GM21529 (cell line): ENCODE results near the gene HLA-E.
A peak's percentile ranks its signal among the peaks of the same experiment; 100 is the strongest.
"Not testable (repeated sequence)": the region's sequence is repeated elsewhere in the genome, so short reads cannot be mapped to it uniquely, and the experiment has no call there.

ENCODE experiments used
- ATAC-seq: cut with Tn5 transposase; IDR thresholded peaks from one replicate; pipeline ENCODE4 v1.9.1; 2021; ENCODE audit not compliant: unreplicated experiment

HLA-E gene

GRCh38 chr6:30480536-30481156, 8.7 kb upstream of the HLA-E start:
- ATAC-seq: no peak

- no peak for ATAC-seq
Observed at GRCh38 chr6:30481211-30481964, 7.9 kb upstream of the HLA-E start.

- ATAC-seq: not testable (repeated sequence)
Observed at GRCh38 chr6:30481965-30482644, 7.2 kb upstream of the HLA-E start.

- ATAC-seq: no peak
Observed at GRCh38 chr6:30483677-30484279, 5.5 kb upstream of the HLA-E start.

GRCh38 chr6:30485236-30485635, 4.1 kb upstream of the HLA-E start:
- ATAC-seq: no peak

GRCh38 chr6:30487926-30488325, 1.4 kb upstream of the HLA-E start:
- no peak for ATAC-seq

GRCh38 chr6:30488697-30489080, 620 bp upstream of the HLA-E start:
- ATAC-seq: not testable (repeated sequence)

GRCh38 chr6:30490026-30490876, 942 bp downstream of the HLA-E start:
- peak; percentile 27 for ATAC-seq

GRCh38 chr6:30491291-30491953, 2.1 kb downstream of the HLA-E start:
- ATAC-seq: not testable (repeated sequence)

- no peak for ATAC-seq
Observed at GRCh38 chr6:30491991-30492952, 3.0 kb downstream of the HLA-E start.

- no peak for ATAC-seq
Observed at GRCh38 chr6:30493643-30494250, 4.4 kb downstream of the HLA-E start.

- no peak for ATAC-seq
Observed at GRCh38 chr6:30494291-30494861, 5.1 kb downstream of the HLA-E start.

GRCh38 chr6:30495060-30495459, 5.8 kb downstream of the HLA-E start:
- ATAC-seq: not testable (repeated sequence)

GRCh38 chr6:30495993-30496392, 6.7 kb downstream of the HLA-E start:
- ATAC-seq: no peak

GRCh38 chr6:30497261-30497599, 7.9 kb downstream of the HLA-E start:
- not testable (repeated sequence) for ATAC-seq

- ATAC-seq: no peak
Observed at GRCh38 chr6:30497714-30498113, 8.4 kb downstream of the HLA-E start.

GRCh38 chr6:30498705-30499104, 9.4 kb downstream of the HLA-E start:
- not testable (repeated sequence) for ATAC-seq
